Measurements from ENCODE around the gene HNRNPF. TPM values are rescaled to one million over a fixed set of nuclear protein-coding genes. Genes with fewer than 3 reads are reported as not detected.
"Not testable (repeated sequence)": the region's sequence is repeated elsewhere in the genome, so short reads cannot be mapped to it uniquely, and the experiment has no call there.

HNRNPF gene
- total RNA-seq, 1 experiment from 2014 or later = 253 TPM

GRCh38 chr10:43426476-43426875 lies 17.5 kb upstream of the HNRNPF start:
- in situ Hi-C loops (cut with HindIII; ENCODE audit: low pct_unique_long_range_greater_than_20kb, low sequenced_read_pairs); DNase-seq (ENCODE audit: low read depth): not testable (repeated sequence)

- DNase-seq (ENCODE audit: low read depth) = no peak
These were observed 15.4 kb upstream of the HNRNPF start for GRCh38 chr10:43424416-43424815.

GRCh38 chr10:43421944-43422343 lies 13.0 kb upstream of the HNRNPF start:
- DNase-seq (ENCODE audit: low read depth); in situ Hi-C loops (cut with HindIII; ENCODE audit: low pct_unique_long_range_greater_than_20kb, low sequenced_read_pairs): not testable (repeated sequence)

More at GRCh38 chr10:43424416-43424815, 15.4 kb upstream of the HNRNPF start:
- in situ Hi-C loops (cut with HindIII; ENCODE audit: low pct_unique_long_range_greater_than_20kb, low sequenced_read_pairs) = no loop called here

- in situ Hi-C loops (cut with HindIII; ENCODE audit: low pct_unique_long_range_greater_than_20kb, low sequenced_read_pairs) = no loop called here
- no peak for DNase-seq (ENCODE audit: low read depth)
These were observed 12.5 kb upstream of the HNRNPF start for GRCh38 chr10:43421519-43421918.

GRCh38 chr10:43421201-43421507 lies 12.2 kb upstream of the HNRNPF start:
- no peak for DNase-seq (ENCODE audit: low read depth)
- in situ Hi-C loops (cut with HindIII; ENCODE audit: low pct_unique_long_range_greater_than_20kb, low sequenced_read_pairs) = no loop called here

GRCh38 chr10:43420369-43421200 lies 11.6 kb upstream of the HNRNPF start:
- in situ Hi-C loops (cut with HindIII; ENCODE audit: low pct_unique_long_range_greater_than_20kb, low sequenced_read_pairs) = no loop called here
- peak; percentile 89 for DNase-seq (ENCODE audit: low read depth)

- DNase-seq (ENCODE audit: low read depth) = no peak
- in situ Hi-C loops (cut with HindIII; ENCODE audit: low pct_unique_long_range_greater_than_20kb, low sequenced_read_pairs) = no loop called here
These were observed 11.0 kb upstream of the HNRNPF start for GRCh38 chr10:43419997-43420368.

- in situ Hi-C loops (cut with HindIII; ENCODE audit: low pct_unique_long_range_greater_than_20kb, low sequenced_read_pairs) = no loop called here
- DNase-seq (ENCODE audit: low read depth) = no peak
These were observed 9.2 kb upstream of the HNRNPF start for GRCh38 chr10:43417950-43418768.

- in situ Hi-C loops (cut with HindIII; ENCODE audit: low pct_unique_long_range_greater_than_20kb, low sequenced_read_pairs) = no loop called here
- DNase-seq (ENCODE audit: low read depth) = no peak
These were observed 6.6 kb upstream of the HNRNPF start for GRCh38 chr10:43415544-43415943.

- in situ Hi-C loops (cut with HindIII; ENCODE audit: low pct_unique_long_range_greater_than_20kb, low sequenced_read_pairs) = no loop called here
- DNase-seq (ENCODE audit: low read depth) = no peak
These were observed 2.5 kb upstream of the HNRNPF start for GRCh38 chr10:43411536-43411935.

GRCh38 chr10:43410345-43410744 lies 1.4 kb upstream of the HNRNPF start:
- DNase-seq (ENCODE audit: low read depth) = no peak
- in situ Hi-C loops (cut with HindIII; ENCODE audit: low pct_unique_long_range_greater_than_20kb, low sequenced_read_pairs) = no loop called here

- peak; percentile 81 for DNase-seq (ENCODE audit: low read depth)
- in situ Hi-C loops (cut with HindIII; ENCODE audit: low pct_unique_long_range_greater_than_20kb, low sequenced_read_pairs) = no loop called here
These were observed 561 bp upstream of the HNRNPF start for GRCh38 chr10:43409385-43410109.

- in situ Hi-C loops (cut with HindIII; ENCODE audit: low pct_unique_long_range_greater_than_20kb, low sequenced_read_pairs) = no loop called here
- DNase-seq (ENCODE audit: low read depth) = no peak
These were observed 666 bp downstream of the HNRNPF start for GRCh38 chr10:43408331-43408709.

- in situ Hi-C loops (cut with HindIII; ENCODE audit: low pct_unique_long_range_greater_than_20kb, low sequenced_read_pairs) = no loop called here
These were observed 1.2 kb downstream of the HNRNPF start for GRCh38 chr10:43407576-43408330.

GRCh38 chr10:43407148-43407575 lies 1.8 kb downstream of the HNRNPF start:
- DNase-seq (ENCODE audit: low read depth) = no peak

More at GRCh38 chr10:43407576-43408330, 1.2 kb downstream of the HNRNPF start:
- peak; percentile 86 for DNase-seq (ENCODE audit: low read depth)

GRCh38 chr10:43404704-43405084 lies 4.3 kb downstream of the HNRNPF start:
- in situ Hi-C loops (cut with HindIII; ENCODE audit: low pct_unique_long_range_greater_than_20kb, low sequenced_read_pairs) = no loop called here
- DNase-seq (ENCODE audit: low read depth) = no peak

More at GRCh38 chr10:43407148-43407575, 1.8 kb downstream of the HNRNPF start:
- in situ Hi-C loops (cut with HindIII; ENCODE audit: low pct_unique_long_range_greater_than_20kb, low sequenced_read_pairs) = no loop called here

GRCh38 chr10:43403911-43404703 lies 4.9 kb downstream of the HNRNPF start:
- no peak for DNase-seq (ENCODE audit: low read depth)
- in situ Hi-C loops (cut with HindIII; ENCODE audit: low pct_unique_long_range_greater_than_20kb, low sequenced_read_pairs) = no loop called here
